Neural progenitor cell (in vitro differentiated cells): ENCODE data around the gene KCMF1.

Experiments used
- EZH2 ChIP-seq: fragments of 200-600 bp; sonication (generic); IDR thresholded peaks from 2 replicates; pipeline ENCODE4 v1.6.1; 2017; ENCODE audit warnings: antibody characterized with exemption, mild to moderate bottlenecking, moderate library complexity
- TF ChIP-seq, protein P1 (sequence below): fragments of 200-600 bp; sonication (generic); IDR thresholded peaks from 2 replicates; pipeline ENCODE4 v1.5.1; 2017; ENCODE audit warnings: antibody characterized with exemption, mild to moderate bottlenecking

DNA sequence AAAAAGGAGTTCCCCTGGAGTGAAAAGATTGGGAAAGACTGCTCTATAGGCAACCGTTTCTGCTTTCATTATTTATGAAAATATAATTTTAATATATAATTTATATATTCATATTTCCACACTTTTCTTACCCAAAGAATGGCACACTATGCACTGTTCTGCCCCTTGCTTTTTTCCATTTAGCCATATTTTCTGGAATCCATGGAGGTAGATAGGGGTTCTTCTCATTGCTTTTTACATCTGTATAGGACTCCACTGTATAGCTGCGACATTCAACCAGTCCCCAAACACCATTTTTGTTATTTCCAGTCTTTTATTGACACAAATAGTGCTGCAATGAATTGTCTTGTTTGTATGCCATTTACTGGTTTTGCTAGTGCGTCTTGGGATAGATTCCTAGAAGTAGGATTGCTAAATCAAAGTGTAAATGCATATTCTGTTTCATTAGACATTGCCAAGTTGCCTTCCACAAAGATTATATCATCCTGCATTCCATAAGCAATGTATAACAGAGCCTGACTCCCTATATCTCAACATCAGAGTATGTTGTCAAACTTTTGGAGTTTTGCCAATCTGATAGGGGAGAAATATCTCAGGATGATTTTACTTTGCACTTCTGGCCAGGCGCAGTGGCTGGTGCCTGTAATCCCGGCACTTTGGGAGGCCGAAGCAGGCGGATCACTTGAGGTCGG, 135.7 kb downstream of the KCMF1 start:
- TF ChIP-seq, protein P1, sequence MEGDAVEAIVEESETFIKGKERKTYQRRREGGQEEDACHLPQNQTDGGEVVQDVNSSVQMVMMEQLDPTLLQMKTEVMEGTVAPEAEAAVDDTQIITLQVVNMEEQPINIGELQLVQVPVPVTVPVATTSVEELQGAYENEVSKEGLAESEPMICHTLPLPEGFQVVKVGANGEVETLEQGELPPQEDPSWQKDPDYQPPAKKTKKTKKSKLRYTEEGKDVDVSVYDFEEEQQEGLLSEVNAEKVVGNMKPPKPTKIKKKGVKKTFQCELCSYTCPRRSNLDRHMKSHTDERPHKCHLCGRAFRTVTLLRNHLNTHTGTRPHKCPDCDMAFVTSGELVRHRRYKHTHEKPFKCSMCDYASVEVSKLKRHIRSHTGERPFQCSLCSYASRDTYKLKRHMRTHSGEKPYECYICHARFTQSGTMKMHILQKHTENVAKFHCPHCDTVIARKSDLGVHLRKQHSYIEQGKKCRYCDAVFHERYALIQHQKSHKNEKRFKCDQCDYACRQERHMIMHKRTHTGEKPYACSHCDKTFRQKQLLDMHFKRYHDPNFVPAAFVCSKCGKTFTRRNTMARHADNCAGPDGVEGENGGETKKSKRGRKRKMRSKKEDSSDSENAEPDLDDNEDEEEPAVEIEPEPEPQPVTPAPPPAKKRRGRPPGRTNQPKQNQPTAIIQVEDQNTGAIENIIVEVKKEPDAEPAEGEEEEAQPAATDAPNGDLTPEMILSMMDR, result no peak
- no peak for TF ChIP-seq EZH2
